ENCODE results near the gene CST9L. TPM values are rescaled to one million over a fixed set of nuclear protein-coding genes. Genes with fewer than 3 reads are reported as not detected.

CST9L gene
- total RNA-seq = not detected
- long read RNA-seq = 0 reads

DNA sequence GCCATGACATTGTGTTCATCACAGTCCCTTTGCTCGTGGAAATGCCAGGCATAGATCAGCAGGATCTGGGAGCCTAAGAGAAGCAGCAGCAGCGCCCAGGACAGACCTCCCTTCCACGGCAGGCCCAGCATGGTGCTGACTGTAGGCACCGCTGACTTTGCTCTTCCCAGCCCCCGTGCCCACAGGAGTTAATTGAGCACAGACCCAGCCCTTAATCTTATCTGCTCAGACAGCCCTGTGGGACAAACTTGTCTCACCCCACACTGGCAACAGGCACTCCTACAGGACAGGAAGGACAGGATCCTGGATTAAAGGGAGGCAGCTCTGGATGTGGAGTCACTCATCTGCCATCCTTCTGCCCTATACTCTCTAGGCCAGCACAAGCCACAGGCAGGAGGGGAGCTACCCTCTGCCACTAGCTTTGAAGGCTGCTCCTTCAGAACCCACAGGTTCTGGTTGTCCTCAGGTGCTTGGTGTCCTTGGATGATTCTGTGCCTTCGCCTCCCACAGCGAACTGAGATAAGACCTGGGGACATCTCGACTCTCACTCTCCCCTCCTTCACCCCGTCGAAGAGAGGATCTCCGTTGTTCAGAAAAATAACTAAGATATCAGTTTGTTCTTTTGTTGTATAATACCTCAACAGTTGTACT, at the start of gene CST9L:
Gene CST9L (minus strand): TSS at position 165 of the 651 bp plus-strand sequence. CDS start 34 bp downstream, at position 131.
- 76% methylated on average over 7 of the region's 11 CpGs for WGBS (ENCODE audit: insufficient coverage, low coverage, low lambda C conversion rate, missing lambda C conversion rate)

DNA sequence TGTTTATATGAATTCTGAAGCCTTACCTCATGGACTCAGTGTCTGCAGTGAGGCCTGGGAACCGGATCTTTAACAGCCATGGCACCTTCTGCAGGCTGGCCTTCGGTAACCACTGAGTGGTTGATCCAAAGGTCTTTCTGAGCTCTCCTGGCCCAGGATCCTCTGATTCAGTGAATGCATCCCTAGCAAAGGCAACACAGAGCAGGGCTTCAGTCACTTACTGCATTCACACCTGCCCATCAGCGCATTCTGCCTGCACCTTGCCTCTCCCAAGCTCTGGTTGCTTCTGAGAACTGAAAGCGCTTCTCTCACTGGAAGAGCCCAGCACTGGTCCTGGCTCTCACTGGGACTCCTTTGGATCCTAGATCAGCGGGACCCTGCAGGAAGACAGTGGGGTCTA, 45.9 kb upstream of the CST9L start:
- no peak overlapping the region for H3K4me3 ChIP-seq
- no peaks in the 10 kb centered on the region for H3K9me3 ChIP-seq
- no peaks in the 10 kb centered on the region for H3K27me3 ChIP-seq
- ATAC-seq (no peak), DNase-seq (no peak)
- TF ChIP-seq, protein P1, sequence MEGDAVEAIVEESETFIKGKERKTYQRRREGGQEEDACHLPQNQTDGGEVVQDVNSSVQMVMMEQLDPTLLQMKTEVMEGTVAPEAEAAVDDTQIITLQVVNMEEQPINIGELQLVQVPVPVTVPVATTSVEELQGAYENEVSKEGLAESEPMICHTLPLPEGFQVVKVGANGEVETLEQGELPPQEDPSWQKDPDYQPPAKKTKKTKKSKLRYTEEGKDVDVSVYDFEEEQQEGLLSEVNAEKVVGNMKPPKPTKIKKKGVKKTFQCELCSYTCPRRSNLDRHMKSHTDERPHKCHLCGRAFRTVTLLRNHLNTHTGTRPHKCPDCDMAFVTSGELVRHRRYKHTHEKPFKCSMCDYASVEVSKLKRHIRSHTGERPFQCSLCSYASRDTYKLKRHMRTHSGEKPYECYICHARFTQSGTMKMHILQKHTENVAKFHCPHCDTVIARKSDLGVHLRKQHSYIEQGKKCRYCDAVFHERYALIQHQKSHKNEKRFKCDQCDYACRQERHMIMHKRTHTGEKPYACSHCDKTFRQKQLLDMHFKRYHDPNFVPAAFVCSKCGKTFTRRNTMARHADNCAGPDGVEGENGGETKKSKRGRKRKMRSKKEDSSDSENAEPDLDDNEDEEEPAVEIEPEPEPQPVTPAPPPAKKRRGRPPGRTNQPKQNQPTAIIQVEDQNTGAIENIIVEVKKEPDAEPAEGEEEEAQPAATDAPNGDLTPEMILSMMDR (IDR thresholded peaks at IDR 0.05) = no peak
- no peaks in the 10 kb centered on the region for H3K36me3 ChIP-seq
- intact Hi-C loops (cut with DNase I) = no loop called here
- no peak overlapping the region for H3K27ac ChIP-seq
- WGBS (ENCODE audit: insufficient coverage, low coverage, low lambda C conversion rate, missing lambda C conversion rate) = 100% methylated on average over 2 of the region's 5 CpGs
- no peaks in the 10 kb centered on the region for H3K4me1 ChIP-seq

More for the DNA sequence above, at the start of gene CST9L:
- Histone ChIP-seq H3K27ac (no peak within 1 kb of the TSS), H3K4me3 (no peak within 1 kb of the TSS), H3K36me3 (no peaks in the 10 kb centered on the region), H3K27me3 (no peaks in the 10 kb centered on the region), H3K9me3 (no peaks in the 10 kb centered on the region), H3K4me1 (peaks cover 0 to 9% (median 0%) of the 10 kb centered on the region in 4 donors)
- TF ChIP-seq, protein P1 (IDR thresholded peaks at IDR 0.05) = no peak
- TF ChIP-seq POLR2A (IDR thresholded peaks at IDR 0.05) = no peak
- DNase-seq (no peak), ATAC-seq (no peak)
- intact Hi-C loops (cut with DNase I) = no loop called here

GRCh38 chr20:23613676-23614075, 45.4 kb upstream of the CST9L start:
- Histone ChIP-seq H3K36me3 (no peaks in the 10 kb centered on the region), H3K4me1 (no peaks in the 10 kb centered on the region), H3K27me3 (no peaks in the 10 kb centered on the region), H3K9me3 (no peaks in the 10 kb centered on the region), H3K27ac (no peak overlapping the region), H3K4me3 (no peak overlapping the region)
- intact Hi-C loops (cut with DNase I) = no loop called here
- DNase-seq (no peak), ATAC-seq (no peak)
- TF ChIP-seq, protein P1 (IDR thresholded peaks at IDR 0.05) = no peak
- TF ChIP-seq POLR2A (IDR thresholded peaks at IDR 0.05) = no peak

DNA sequence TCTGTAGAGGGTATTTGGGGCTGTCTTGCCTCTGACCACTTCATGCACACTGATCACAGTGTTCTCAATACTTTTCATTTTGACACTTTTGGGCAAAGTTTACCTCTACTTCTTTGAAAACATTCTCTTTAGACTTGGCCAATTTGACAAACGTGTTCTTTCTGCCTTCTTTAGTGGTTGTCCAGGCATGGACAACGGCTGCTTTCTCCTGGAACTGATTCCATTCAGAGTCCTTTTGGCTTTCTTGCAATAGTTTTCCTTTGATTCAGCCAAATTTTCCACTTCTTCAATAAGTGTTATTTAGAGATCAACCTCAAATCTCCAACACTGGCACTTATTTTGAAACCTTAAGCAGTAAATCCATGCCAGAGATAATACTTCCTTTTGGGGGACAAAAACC, 44.1 kb upstream of the CST9L start:
- Histone ChIP-seq H3K4me3 (no peak overlapping the region), H3K9me3 (no peaks in the 10 kb centered on the region), H3K27ac (no peak overlapping the region), H3K36me3 (no peaks in the 10 kb centered on the region), H3K4me1 (no peaks in the 10 kb centered on the region), H3K27me3 (no peaks in the 10 kb centered on the region)
- intact Hi-C loops (cut with DNase I) = no loop called here
- ATAC-seq = no peak
- no peak for DNase-seq
- TF ChIP-seq POLR2A (IDR thresholded peaks at IDR 0.05) = no peak
- TF ChIP-seq, protein P1 (IDR thresholded peaks at IDR 0.05) = no peak
- WGBS (ENCODE audit: insufficient coverage, low coverage, low lambda C conversion rate, missing lambda C conversion rate) = 56% methylated on average over 2 of the region's 2 CpGs

All from right lobe of liver (tissue), 6 donors.